Epithelial cell of proximal tubule (primary cell): ENCODE measurements around the gene AACS. TPM values are rescaled to one million over a fixed set of nuclear protein-coding genes. Genes with fewer than 3 reads are reported as not detected.

ENCODE experiments used
- DNase-seq: peaks from one replicate; pipeline ENCODE4 v3.0.0-alpha.2; 2011; ENCODE audit warnings: low read depth
- H3K4me3 ChIP-seq: 2 replicates; pipeline ENCODE4 v1.5.1; 2011; ENCODE audit warnings: low read depth, mild to moderate bottlenecking, low read length
- CTCF ChIP-seq: conservative IDR thresholded peaks from 2 replicates; pipeline ENCODE4 v1.5.1; 2012; ENCODE audit warnings: low read depth, mild to moderate bottlenecking, low read length
- total RNA-seq: library from RNA; depleted of rRNA; stranded (reverse); fragments of >200 nt; gene quantifications from 2 replicates; pipeline ENCODE4 v1.2.3, GENCODE V29; 2015

The AACS gene
- total RNA-seq, 1 donor from 2014 or later: 20.6 TPM

- DNase-seq: no peak
- TF ChIP-seq CTCF: no peak
- no peak overlapping the region for H3K4me3 ChIP-seq
These were observed 122.8 kb downstream of the AACS start for GRCh38 chr12:125187780-125188741.

GRCh38 chr12:125189015-125189414 is 123.8 kb downstream of the AACS start:
- no peak for DNase-seq
- no peak overlapping the region for H3K4me3 ChIP-seq
- TF ChIP-seq CTCF: no peak

- TF ChIP-seq CTCF: no peak
- H3K4me3 ChIP-seq: no peak overlapping the region
- DNase-seq: no peak
These were observed 124.3 kb downstream of the AACS start for GRCh38 chr12:125189502-125189901.

GRCh38 chr12:125191361-125192087 is 126.3 kb downstream of the AACS start:
- DNase-seq: no peak
- no peak for TF ChIP-seq CTCF
- no peak overlapping the region for H3K4me3 ChIP-seq

- no peak for DNase-seq
- H3K4me3 ChIP-seq: no peak overlapping the region
- TF ChIP-seq CTCF: no peak
These were observed 127.5 kb downstream of the AACS start for GRCh38 chr12:125192690-125193221.

Other genes starting within 250 kb of the AACS start
- 21.9 and 72.8 TPM in 2 replicates for gene SCARB1, start 201.6 kb upstream of the AACS start, total RNA-seq
- 679 and 827 TPM in 2 replicates for gene UBC, start 150.8 kb upstream of the AACS start, total RNA-seq
- 13.7 and 28.9 TPM in 2 replicates for gene DHX37, start 76.3 kb upstream of the AACS start, total RNA-seq
- 16.0 and 25.7 TPM in 2 replicates for gene BRI3BP, start 71.8 kb upstream of the AACS start, total RNA-seq
- gene TMEM132B, start 121.0 kb downstream of the AACS start, total RNA-seq: not detected in 2 replicates